ENCODE data around the gene ALK. TPM values are rescaled to one million over a fixed set of nuclear protein-coding genes. Genes with fewer than 3 reads are reported as not detected.

The ALK gene
- total RNA-seq (2021) (10.8 and 14.7 TPM in 2 replicates), Bru-seq, nascent RNA (percentile 76 among the genes with signal in this experiment), BruChase-seq, experiment 1, labeled RNA remaining after a 2-hour chase (percentile 67 among the genes with signal in this experiment), BruChase-seq, experiment 2, labeled RNA remaining after a 6-hour chase (percentile 71 among the genes with signal in this experiment)
- long read RNA-seq, partial matches to known transcripts: 2 of 9 reads
- long read RNA-seq, other reads (novel, unspliced or antisense): 6 of 9 reads

GRCh38 chr2:29921560-29921915, at the start of gene ALK:
Gene ALK (minus strand): TSS chr2:29921586. CDS start chr2:29920659, 927 bp downstream.
- H3K4me3 ChIP-seq (ENCODE audit: low read depth, low read length, poor library complexity, severe bottlenecking): peak within 1 kb of the TSS; percentile 51
- peak; percentile 99 for DNase-seq (ENCODE audit: low spot score)

DNA sequence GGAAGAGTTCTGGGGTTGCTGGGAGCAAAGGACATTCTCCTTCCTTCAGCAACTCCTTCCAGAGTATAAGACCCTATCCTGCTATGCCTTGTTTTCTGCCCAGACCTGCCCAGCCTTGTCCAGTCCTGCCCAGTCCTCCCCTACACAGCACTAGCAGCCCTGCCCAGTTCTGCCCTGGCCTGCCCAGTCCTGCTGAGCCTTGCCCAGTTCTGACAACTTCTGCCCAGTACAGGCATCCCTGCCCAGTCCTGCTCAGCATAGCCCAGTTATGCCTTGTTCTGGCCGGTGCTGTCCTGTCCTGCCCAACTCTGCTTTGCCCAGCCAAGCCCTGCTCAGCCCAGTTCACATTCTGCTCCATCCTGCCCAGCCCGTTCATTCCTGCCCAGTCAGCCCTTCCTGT, 44.9 kb upstream of the ALK start:
- H3K4me3 ChIP-seq (ENCODE audit: low read depth, low read length, poor library complexity, severe bottlenecking): no peak overlapping the region
- ChIA-PET POLR2A (ENCODE audit: low non-redundant PET) (no interaction called here), CTCF (no interaction called here)
- no TSS peak for BruUV-seq (replicated peaks)
- intact Hi-C loops (cut with micrococcal nuclease; ENCODE audit: unreplicated experiment): no loop called here
- H3K27ac ChIP-seq (ENCODE audit: low read depth, low read length, poor library complexity, severe bottlenecking): no peak overlapping the region
- TF ChIP-seq EZH2 (IDR thresholded peaks at IDR 0.05; ENCODE audit: borderline replicate concordance, low read depth, low read length, poor library complexity, severe bottlenecking): no peak
- TF ChIP-seq, protein P1, sequence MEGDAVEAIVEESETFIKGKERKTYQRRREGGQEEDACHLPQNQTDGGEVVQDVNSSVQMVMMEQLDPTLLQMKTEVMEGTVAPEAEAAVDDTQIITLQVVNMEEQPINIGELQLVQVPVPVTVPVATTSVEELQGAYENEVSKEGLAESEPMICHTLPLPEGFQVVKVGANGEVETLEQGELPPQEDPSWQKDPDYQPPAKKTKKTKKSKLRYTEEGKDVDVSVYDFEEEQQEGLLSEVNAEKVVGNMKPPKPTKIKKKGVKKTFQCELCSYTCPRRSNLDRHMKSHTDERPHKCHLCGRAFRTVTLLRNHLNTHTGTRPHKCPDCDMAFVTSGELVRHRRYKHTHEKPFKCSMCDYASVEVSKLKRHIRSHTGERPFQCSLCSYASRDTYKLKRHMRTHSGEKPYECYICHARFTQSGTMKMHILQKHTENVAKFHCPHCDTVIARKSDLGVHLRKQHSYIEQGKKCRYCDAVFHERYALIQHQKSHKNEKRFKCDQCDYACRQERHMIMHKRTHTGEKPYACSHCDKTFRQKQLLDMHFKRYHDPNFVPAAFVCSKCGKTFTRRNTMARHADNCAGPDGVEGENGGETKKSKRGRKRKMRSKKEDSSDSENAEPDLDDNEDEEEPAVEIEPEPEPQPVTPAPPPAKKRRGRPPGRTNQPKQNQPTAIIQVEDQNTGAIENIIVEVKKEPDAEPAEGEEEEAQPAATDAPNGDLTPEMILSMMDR (conservative IDR thresholded peaks at IDR 0.05; ENCODE audit: low read depth, low read length): no peak
- no peaks in the 10 kb centered on the region for H3K27me3 ChIP-seq (replicated peaks; ENCODE audit: insufficient read depth, low read depth, low read length, poor library complexity)
- no peaks in the 10 kb centered on the region for H3K4me1 ChIP-seq (ENCODE audit: insufficient read depth, low read length, poor library complexity, severe bottlenecking)
- no peak for DNase-seq (ENCODE audit: low spot score)
- H3K9me3 ChIP-seq (ENCODE audit: low read depth, low read length, poor library complexity, severe bottlenecking): no peaks in the 10 kb centered on the region
- H3K36me3 ChIP-seq (ENCODE audit: insufficient read depth, low read length, poor library complexity, severe bottlenecking): no peaks in the 10 kb centered on the region

More at GRCh38 chr2:29921560-29921915, at the start of gene ALK:
- intact Hi-C loops (cut with micrococcal nuclease; ENCODE audit: unreplicated experiment): loop anchor here (2.0 to 5.0 kb wide), 3 partner anchors 193 to 963 kb away; no protein-coding TSS in a partner anchor
- Histone ChIP-seq H3K4me1 (ENCODE audit: insufficient read depth, low read length, poor library complexity, severe bottlenecking) (peaks cover 10% of the 10 kb centered on the region), H3K27ac (ENCODE audit: low read depth, low read length, poor library complexity, severe bottlenecking) (no peak within 1 kb of the TSS), H3K36me3 (ENCODE audit: insufficient read depth, low read length, poor library complexity, severe bottlenecking) (no peaks in the 10 kb centered on the region), H3K27me3 (replicated peaks; ENCODE audit: insufficient read depth, low read depth, low read length, poor library complexity) (no peaks in the 10 kb centered on the region), H3K9me3 (ENCODE audit: low read depth, low read length, poor library complexity, severe bottlenecking) (no peaks in the 10 kb centered on the region)
- POLR2A ChIA-PET (ENCODE audit: low non-redundant PET): interaction anchor here (0.6 kb wide), 1 partner anchor 42 kb away, joined by 7 read pairs; no protein-coding TSS in a partner anchor
- CTCF ChIA-PET: interaction anchor here (0.6 to 1.0 kb wide), 2 partner anchors 8 to 151 kb away, joined by 4 to 8 read pairs; no protein-coding TSS in a partner anchor
- BruUV-seq (replicated peaks): no TSS peak
- no peak for TF ChIP-seq EZH2 (IDR thresholded peaks at IDR 0.05; ENCODE audit: borderline replicate concordance, low read depth, low read length, poor library complexity, severe bottlenecking)
- TF ChIP-seq, protein P1 (conservative IDR thresholded peaks at IDR 0.05; ENCODE audit: low read depth, low read length): no peak

GRCh38 chr2:29963972-29964570, 42.7 kb upstream of the ALK start:
- Histone ChIP-seq H3K4me3 (ENCODE audit: low read depth, low read length, poor library complexity, severe bottlenecking) (no peak overlapping the region), H3K4me1 (ENCODE audit: insufficient read depth, low read length, poor library complexity, severe bottlenecking) (no peaks in the 10 kb centered on the region), H3K9me3 (ENCODE audit: low read depth, low read length, poor library complexity, severe bottlenecking) (no peaks in the 10 kb centered on the region), H3K27ac (ENCODE audit: low read depth, low read length, poor library complexity, severe bottlenecking) (no peak overlapping the region), H3K36me3 (ENCODE audit: insufficient read depth, low read length, poor library complexity, severe bottlenecking) (no peaks in the 10 kb centered on the region), H3K27me3 (replicated peaks; ENCODE audit: insufficient read depth, low read depth, low read length, poor library complexity) (no peaks in the 10 kb centered on the region)
- no peak for DNase-seq (ENCODE audit: low spot score)
- POLR2A ChIA-PET (ENCODE audit: low non-redundant PET): no interaction called here
- no peak for TF ChIP-seq EZH2 (IDR thresholded peaks at IDR 0.05; ENCODE audit: borderline replicate concordance, low read depth, low read length, poor library complexity, severe bottlenecking)
- TF ChIP-seq, protein P1 (conservative IDR thresholded peaks at IDR 0.05; ENCODE audit: low read depth, low read length): no peak
- CTCF ChIA-PET: no interaction called here
- intact Hi-C loops (cut with micrococcal nuclease; ENCODE audit: unreplicated experiment): no loop called here
- BruUV-seq (replicated peaks): no TSS peak

Measured in A673 (cell line).